ENCODE results near the gene PCNA. TPM values are rescaled to one million over a fixed set of nuclear protein-coding genes. Genes with fewer than 3 reads are reported as not detected.

Gene PCNA
- polyA plus RNA-seq (2013, experiment 1 of 2; ENCODE audit: insufficient read length): 90.1 TPM
- polyA plus RNA-seq (2013, experiment 2 of 2; ENCODE audit: insufficient read length): 87.2 TPM

DNA sequence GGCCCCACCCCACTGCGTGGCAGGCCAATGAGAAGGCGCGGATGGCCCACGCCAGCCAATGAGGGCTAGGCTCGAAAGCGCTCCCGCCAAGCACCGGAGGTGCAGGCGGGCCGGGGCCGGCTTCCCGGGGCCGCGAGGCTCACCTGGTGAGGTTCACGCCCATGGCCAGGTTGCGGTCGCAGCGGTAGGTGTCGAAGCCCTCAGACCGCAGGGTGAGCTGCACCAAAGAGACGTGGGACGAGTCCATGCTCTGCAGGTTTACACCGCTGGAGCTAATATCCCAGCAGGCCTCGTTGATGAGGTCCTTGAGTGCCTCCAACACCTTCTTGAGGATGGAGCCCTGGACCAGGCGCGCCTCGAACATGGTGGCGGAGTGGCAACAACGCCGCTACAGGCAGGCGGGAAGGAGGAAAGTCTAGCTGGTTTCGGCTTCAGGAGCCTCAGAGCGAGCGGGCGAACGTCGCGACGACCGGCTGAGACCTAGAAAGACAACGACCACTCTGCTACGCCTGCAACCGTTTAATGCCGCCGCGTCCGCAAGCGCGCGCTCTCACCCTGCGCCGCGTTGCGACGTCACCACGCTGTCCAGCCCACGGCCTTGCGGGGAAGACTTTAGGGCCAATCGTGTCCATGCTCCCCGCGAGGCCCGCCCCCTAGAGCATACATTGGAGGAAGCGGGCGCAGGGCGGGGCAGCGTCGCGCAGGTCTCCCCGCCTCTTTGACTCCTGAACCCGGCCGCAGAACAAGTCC is at the start of gene PCNA:
Gene PCNA, minus strand, starts transcription at position 524 of the 750 bp plus-strand sequence. Its CDS starts 160 bp downstream, at position 364.
- peak; percentile 97 for DNase-seq

DNA sequence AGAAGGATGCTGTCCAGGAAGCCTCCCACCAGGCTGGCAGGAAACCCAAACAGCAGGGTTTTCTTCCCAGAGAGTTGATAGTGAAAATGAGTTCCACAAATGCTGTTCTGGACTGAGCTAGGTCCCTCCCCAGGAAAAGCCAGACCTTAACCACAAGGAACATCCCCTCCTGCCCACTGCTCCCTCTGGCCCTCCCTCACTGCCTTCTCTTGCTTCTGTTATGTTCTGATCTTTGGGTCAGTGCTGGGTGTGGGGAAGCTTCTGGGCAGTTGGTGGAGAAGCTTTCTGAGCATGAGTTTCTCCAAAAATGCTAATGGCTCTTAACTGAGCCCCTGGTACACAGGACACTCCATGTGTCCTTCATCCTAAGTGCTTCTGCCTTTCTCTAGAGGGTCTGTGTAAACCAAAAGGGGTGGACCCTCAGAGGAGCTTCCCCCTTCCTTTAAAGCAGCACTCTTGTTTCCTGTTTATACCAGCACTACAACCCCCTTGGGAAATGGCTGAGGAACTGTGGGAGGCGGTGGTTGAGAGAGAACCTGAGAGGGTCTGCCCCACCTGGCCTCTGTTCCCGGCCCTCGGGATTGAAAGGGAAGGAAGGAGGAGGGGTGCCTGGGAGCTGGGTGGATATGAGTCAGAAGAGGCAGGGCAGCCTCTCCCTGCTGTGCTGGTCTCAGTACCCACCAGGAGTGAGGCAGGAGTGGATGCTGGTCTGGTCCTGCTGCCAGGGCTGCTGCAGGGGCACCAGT is 49.1 kb upstream of the PCNA start:
- DNase-seq: peak; percentile 35

DNA sequence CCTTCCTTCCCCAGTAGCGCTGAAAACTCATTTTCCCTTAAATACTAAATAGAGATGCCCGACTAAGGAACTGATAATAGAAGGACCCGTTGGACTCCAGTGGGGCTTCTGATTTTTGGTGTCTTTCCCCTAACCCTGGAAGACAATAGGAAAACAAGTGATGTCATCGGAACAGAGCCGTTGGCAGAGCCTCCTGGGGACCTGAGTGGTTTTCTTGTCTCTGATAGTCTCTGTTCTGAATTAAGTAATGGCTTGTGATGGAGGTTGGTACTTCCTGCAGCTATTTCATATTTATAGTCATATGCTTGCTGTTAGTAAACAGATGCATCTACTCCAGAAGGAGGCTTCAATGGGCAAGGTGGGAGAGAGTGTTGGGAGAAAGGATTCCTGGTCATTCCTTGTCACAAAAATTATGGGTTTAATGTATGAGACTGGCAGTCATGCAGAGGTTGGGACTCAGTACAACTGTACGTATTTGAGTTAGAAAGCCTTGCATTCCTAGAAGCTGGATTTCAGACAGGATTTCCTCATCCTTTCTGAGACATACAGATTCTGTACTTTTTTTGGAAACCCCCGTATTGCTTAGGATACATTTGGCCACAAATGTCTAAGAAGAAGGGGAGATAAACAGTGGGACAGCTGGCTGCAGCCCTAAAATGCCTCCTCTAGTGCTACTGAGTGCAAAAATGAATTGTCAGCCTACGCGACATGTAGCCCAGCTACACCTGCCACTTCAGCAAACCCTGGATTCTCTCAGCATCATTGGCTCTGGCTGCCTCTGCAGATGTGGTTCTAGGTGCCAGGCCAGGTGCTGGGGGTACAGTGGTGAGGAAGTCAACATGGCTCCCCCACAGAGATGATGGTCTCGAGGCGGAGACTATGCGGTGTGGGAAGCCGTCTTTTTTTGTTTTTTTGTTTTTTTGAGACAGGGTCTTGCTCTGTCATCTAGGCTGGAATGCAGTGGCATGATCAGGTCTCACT is 45.2 kb upstream of the PCNA start:
- DNase-seq: no peak

DNA sequence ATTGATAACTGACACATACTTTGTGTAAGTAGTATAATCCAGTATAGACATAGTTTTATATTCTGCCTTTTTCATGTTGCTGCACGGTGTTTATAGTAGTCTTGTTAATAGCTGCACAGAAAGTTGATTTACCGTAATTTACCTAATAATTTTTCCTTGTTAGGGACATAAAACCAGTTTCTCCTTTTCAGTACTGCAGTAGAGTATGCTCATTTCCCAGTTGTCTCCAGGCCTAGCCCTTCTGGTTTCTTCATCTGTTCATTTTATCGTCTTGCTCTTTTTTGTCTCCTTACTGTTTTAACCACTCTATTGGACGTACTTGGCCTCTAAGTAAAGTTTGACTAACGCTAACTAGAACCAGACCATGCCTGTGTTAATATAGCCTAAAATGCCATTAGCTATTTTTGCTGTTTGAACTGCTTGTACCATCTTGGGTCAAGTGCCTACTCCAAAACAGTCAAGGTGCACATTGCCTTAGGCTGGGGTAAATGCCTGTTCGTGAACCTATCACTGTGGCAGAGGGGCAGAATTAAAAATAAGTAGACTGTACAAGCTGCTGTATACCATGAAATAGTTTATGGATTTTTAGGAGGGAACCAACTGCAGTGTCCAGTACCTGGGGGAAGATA is 41.9 kb upstream of the PCNA start:
- no peak for DNase-seq

DNA sequence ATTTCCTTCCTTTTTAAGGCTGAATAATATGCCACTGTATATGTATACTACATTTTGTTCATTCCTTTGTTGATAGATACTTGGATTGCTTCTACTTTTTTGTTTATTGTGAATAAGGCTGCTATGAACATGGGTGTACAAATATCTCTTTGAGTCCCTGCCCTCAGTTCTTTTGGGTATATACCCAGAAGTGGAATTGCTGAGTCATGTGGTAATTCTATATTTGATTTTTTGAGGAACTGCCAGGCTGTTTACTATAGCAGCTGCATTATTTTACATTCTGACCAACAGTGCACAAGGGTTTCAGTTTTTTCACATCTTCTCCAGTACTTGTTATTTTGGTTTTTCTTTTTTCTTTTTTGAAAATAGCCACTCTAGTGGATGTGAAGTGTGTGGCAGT is 41.1 kb upstream of the PCNA start:
- peak; percentile 9 for DNase-seq

GRCh38 chr20:5159928-5160327 is 40.2 kb upstream of the PCNA start:
- DNase-seq: no peak

DNA sequence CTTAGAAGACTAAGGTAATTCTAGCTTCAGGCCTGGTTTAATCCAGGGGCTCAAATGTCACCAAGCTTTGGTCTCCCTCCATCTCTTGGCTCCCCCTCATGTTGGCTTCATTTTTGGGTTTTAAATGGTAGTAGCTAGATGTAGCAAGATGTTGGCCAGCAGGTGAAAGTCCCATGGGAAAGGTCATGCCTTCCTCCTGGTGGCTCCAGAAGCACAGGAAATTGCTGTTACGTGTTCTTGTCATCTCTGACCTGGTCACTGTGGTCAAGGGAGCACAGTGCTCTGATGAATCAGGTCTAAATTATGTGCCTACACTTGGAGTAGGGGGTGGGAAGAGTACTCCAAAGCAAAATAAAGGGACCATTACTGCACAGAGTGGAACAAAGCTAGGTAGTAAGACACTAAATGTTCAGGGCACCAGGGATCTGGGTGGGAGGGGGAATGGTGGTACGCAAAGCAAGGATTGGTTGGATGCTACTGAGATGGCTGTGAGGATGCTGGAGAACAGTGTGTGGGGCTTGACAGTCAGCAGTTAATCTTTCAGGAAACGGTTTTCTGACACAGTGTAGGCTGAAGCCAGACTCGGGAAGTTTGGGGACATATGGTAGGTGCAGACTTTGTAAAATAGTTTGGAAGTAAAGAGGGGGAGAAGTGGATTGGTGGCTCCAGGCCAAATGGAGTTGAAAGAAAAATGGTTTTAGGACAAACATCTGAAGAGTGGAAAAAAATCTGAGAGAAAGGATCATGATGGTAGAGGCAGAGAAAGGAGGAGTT is 37.1 kb upstream of the PCNA start:
- DNase-seq: peak; percentile 11

DNA sequence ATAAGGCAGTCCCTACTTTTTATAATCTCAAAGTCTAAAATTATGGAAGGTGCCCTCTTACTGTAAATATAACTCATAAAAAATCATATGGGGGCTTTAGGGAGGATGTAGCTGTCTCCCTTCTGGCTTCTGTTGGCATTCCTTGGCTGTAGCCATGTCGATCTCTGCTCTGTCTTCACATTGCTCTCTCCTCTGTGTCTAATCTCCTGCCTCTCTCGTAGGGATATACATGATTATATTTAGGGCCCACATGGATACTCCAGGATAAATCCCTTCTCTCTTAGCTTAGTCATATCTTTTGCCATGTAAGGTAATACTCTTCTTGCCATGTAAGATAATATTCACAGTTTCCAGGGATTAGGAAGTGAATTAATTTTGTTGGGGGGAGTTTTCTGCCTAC is 35.6 kb upstream of the PCNA start:
- DNase-seq: no peak

GRCh38 chr20:5154543-5154925 is 34.8 kb upstream of the PCNA start:
- DNase-seq: no peak

DNA sequence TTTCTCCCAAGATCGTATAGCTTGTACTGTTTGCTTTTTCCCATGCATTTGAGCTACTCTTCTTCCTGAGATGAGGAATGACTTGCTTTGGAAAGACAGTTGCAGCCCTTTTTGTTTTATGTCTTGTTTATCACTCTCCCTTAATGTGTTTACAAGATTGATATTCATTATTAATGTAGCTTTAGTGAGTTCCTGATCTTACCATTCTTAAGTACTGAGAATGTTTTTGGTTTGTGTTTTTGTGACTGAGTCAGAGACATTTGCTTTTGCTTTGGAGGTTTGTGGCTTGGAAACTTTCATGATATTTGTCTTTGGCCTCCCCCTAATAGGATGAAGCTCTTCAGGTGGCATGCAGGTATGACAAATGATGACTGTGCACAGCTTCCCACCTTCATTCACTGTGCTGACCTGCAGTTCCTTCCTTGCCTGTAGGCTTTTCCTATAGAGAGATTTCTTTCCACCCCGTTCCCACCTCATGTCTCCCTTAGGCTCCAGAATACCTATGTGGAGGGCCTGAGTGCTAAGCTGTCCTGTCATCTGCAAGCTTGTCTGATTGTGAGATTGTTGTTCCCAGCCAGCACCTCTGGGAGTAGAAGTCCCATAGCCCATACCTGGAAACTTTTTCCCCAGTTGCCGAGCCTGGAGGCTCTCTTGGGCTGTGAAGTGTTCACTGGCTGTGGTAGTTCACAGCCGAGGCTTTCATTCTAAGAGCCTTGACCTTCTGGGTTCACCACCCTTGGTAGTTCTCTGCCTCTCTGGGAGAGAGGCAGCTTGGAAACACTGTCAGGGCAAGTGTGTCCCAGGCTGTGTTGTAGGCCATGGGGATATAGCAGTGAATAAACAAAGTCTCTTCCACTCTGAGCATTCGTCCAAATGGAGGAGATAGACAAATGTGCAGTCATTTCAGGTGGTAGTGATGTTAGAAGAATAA is 34.1 kb upstream of the PCNA start:
- DNase-seq: no peak

- DNase-seq: no peak
Measured at GRCh38 chr20:5153152-5153467, 33.4 kb upstream of the PCNA start.

GRCh38 chr20:5150226-5151076 is 30.7 kb upstream of the PCNA start:
- no peak for DNase-seq

DNA sequence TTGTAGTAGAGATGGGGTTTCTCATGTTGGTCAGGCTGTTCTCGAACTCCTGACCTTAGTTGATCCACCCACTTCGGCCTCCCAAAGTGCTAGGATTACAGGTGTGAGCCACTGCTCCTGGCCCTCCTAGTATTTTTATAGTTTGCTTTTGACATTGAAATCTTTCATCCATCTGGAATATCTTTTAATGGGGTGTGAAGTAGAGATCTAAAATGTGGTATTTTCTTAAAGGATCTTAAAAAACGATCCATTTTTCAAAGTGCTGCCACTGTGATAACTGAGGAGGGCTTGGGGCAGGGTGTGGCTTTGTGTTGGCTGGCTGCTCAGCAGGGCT is 30.1 kb upstream of the PCNA start:
- DNase-seq: no peak

DNA sequence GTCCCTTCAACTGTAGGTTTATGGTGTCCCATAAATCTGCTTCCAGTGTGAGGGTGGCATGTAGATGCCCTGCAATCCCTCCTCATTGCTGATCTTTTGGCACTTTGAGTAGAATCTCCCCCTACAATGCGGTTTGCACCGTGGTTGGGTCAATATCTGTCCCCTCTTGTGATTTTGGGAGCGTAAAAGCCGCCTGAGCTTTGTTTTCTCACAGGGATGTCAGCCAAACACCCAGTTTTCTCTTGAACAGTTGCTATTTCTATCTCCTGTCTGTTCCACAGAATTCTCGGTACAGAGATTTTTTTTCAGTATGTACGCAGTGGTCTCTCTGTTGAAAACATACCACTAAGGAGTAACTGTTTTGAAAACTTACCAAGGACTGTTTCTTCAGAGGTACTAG is 28.8 kb upstream of the PCNA start:
- DNase-seq: no peak

DNA sequence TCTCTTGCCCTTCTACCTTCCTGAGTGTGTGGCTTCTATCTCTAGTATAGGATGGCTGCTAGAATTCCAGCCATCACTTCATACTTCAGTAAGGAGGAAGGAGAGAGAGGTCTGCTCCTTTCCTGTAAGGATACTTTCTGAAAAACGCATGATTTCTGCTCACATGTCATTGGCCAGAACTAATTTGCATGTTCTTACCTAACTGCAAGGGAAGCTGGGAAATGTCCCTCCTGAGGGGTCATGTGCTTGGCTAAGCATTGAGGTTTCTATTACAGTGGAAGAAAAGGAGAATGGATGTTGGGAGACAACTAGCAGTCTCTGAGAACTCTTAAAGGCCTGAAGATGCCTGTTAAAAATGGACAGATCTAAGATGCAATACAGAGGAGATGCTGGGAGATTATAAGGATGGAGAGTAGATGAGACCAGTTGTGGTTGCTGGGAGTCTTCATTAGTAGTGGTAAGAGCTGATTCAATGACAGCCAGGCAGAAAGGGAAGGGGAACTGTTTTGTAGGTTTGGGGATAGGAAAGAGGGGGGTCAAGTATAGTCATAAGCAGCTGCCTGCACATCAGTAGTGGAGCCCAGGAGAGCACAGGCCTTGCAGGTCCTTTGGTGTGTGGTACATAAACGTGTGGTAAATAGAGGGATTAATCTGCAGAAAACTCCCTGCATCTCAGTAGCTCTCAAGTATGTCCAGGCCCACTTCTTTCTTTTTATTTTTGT is 27.3 kb upstream of the PCNA start:
- no peak for DNase-seq

- DNase-seq: no peak
Measured at GRCh38 chr20:5146099-5146668, 26.4 kb upstream of the PCNA start.

DNA sequence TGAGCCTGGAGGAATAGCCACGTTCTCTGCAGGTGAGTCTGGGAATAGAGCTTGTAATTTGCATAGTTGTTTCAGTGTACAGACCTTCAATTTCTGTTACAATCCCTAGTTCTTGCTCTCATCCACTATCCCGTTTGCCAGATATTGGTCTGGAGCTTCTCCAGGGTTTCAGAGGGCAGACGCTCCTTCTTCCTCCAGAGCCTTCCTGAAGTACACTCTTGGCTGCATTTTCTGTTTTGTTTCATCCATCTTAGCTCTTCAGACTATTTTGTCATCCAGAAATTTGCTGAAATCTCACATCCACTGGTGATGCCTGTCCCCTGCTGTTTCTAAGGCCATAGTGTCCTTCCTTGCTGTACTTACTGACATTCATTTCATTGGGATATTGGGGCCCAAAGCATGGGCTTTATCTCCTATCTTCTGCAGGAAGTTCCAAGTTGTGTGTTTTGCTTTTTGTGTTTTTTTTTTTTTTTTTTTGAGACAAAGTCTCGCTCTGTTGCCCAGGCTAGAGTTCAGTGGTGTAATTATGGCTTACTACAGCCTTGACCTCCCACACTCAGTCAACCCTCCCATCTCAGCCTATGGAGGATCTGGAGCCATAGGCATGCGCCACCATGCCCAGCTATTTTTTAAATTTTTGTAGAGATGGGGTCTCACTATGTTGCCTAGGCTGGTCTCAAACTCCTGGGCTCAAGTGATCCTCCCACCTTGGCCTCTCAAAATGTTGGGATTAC is 25.8 kb upstream of the PCNA start:
- DNase-seq: no peak

DNA sequence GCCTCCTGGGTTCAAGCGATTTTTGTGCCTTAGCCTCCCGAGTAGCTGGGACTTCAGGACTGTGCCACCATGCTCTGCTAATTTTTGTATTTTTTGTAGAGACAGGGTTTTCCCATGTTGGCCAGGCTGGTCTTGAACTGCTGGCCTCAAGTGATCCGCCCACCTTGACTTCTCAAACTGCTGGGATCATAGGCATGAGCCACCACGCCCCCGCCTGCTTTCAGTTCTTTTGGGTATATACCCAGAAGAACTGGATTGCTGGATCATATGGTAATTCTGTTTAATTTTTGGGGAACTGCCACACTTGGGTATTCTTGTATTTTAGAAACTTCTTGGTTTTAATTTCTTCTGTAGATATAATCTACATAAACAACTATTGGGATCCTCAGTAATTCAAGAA is 24.1 kb upstream of the PCNA start:
- DNase-seq: no peak
